ENCODE results near the gene MYL10.

The MYL10 gene

DNA sequence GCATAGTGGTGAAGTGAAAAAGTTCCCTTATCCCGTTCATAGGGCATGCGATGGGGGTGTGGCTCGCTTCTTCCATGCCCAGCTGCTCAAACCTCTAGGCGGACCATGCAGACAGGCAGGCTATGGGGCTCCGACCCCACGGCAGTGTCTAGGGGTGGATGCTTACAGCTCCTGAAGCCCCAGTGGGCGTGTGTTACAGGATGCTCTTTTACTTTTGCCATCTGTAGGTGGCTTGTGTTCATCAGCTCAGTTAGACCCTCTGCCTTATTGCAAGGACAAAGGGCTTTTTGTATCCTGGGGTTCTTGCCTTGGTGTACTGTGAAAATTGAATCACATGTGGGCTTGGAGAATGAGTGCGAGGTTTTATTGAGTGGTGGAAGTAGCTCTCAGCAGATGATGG, at the start of gene MYL10:
Gene MYL10 (minus strand): TSS at position 126 of the 400 bp plus-strand sequence. CDS start 178 bp downstream, outside the sequence.
- no peak for DNase-seq (ENCODE audit: low read depth)

DNA sequence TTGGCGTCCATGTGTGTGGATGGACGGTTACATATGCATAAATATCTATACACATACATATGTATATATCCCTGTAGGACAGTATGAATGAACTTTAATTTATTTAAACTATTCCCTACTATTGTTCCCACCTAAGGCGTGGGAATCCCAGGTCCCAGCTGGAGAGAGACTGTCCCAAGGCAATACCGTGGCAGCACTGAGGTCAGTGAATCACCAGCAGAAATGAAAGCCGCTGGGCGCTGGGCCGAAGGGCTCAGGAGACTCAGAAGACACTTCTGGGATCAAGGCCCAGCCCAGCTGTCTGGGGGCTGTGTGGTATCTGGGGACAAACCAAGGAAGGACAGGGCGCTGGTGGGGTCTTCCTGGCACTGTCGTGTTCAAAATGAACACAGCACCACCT, 49.6 kb upstream of the MYL10 start:
- no peak for DNase-seq (ENCODE audit: low read depth)

DNA sequence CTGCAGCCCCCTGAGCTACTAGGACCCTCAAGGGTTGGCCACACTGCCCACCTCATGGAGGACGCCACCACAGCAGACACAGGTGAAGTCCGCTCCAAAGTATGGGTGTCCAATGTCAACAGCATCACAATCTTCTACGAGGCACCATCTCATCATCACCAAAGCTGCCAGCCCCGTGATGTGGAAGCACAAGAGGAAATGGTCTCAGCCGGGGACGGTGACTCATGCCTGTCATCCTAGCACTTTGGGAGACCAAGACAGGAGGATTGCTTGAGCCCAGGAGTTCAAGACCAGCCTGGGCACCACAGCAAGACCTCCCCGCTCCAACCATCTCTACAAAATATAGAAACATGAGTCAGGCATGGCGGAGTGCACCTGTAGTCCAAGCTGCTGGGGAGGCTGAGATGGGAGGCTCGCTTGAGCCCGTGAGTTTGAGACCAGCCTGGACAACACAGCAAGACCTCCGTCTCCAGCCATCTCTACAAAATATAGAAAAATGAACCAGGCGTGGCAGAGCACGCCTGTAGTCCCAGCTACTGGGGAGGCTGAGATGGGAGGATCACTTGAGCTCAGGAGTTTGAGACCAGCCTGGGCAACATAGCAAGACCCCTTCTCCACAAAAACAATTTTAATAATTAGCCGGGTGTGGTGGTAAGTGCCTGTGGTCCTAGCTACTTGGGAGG, 48.8 kb upstream of the MYL10 start:
- DNase-seq (ENCODE audit: low read depth), result no peak

DNA sequence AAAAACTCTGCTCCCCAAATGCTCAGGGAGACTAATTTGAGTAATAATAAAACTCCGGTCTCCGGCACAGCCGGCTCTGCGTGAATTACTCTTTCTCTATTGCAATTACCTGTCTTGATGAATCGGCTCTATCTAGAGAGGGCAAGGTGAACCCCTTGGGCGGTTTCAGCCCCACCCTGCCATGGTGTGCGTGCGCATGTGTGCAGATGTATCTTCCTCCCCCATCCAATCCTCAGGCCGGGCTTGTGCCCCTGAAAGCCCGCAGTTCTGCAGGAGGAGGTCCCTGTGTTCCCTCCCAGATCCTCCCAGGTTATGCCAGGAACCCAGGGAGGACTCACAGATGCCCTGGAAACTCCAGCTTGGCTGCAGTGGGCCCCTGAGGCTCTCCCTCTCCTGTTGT, 48.3 kb upstream of the MYL10 start:
- DNase-seq (ENCODE audit: low read depth), result no peak

DNA sequence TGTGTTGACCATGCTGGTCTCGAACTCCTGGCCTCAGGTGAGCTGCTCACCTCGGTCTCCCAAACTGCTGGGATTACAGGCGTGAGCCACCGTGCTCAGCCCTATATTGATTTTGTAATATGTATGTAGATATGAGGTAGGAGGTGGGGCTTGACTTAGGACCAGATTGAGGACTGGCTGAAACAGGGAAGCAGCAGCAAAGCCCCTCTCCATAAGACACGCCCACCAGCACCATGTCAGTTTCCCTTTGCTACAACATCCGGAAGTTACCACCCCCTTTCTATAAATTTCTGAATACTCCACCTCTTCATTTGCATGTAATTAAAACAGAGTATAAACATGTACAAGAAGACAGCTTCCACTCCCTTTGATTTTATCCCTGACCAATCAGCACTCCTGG, 47.9 kb upstream of the MYL10 start:
- no peak for DNase-seq (ENCODE audit: low read depth)

DNA sequence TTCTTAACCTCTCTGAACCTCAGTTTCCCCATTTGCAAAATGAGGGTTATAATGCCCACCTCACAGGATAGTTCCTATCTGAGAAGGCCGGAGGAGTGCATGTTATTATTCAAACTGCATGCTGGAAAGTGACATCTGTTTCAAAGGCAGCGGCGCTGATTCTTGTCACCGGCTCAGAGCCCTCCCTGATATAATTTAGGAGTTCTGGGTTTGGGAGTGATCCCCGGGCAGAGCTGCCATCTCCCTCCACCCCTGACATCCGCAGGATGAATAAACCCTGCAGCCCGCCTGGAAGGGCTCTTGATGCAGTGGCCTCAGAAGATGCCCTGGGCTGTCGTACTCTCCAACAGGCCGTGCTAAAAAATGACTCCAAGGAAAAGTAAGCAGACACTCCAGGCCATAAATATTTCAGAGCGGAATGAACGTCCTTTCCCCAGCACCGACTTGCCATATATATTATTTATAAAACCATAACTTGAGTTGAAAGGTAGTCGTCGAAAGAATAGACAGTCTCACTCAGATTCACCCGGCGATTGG, 47.0 kb upstream of the MYL10 start:
- DNase-seq (ENCODE audit: low read depth), result no peak

DNA sequence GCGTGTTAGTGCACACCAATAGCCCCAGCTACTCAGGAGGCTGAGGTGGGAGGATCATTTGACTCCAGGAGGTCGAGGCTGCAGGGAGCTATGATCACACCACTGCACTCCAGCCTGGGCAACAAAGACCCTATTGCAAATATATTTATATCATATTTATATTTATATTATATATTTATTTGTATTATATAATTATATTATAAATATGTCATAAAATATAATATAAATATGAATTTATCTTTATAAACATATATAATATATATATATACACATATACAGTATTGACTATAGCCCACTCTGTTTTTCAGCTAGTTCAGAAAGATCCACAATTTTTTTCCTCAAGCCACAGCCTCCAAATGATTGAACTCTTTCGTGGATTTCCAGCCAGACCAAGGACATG, 45.3 kb upstream of the MYL10 start:
- DNase-seq (ENCODE audit: low read depth), result no peak

DNA sequence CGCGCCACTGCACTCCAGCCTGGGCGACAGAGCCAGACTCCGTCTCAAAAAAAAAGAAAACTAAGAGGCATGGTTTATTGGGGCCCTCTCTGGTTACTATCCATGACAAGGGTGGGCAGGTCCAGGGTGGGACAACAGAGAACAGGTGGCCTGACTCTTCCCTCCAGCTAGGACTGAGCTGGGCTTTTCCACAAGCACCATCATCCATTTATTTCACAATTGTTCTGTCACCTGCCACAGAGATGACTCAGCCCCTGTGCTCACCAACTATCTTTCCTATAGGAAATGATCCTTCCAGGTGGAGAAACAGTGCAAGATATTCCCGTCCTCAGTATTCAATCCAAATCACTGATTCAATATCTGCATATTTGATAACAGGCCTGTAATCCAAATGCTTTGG, 44.9 kb upstream of the MYL10 start:
- no peak for DNase-seq (ENCODE audit: low read depth)

DNA sequence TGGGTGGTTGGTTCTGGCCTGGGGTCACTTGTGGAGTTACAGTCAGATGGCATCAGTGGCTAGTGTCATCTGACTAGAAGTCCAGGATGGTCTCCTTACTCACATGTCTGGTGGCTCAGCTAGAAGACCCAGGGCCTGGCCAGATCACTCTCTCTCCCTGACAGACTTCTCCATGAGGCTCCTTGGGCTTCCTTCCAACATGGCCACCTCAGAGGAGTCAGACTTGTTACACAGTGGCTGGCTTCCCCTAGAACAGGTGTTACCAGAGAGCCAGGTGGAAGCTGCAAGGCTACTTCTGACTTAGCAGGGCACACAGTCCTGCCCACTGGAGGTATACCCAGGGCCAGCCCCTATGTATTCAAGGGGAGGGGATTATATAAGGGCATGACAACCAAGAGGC, 44.2 kb upstream of the MYL10 start:
- DNase-seq (ENCODE audit: low read depth), result no peak

DNA sequence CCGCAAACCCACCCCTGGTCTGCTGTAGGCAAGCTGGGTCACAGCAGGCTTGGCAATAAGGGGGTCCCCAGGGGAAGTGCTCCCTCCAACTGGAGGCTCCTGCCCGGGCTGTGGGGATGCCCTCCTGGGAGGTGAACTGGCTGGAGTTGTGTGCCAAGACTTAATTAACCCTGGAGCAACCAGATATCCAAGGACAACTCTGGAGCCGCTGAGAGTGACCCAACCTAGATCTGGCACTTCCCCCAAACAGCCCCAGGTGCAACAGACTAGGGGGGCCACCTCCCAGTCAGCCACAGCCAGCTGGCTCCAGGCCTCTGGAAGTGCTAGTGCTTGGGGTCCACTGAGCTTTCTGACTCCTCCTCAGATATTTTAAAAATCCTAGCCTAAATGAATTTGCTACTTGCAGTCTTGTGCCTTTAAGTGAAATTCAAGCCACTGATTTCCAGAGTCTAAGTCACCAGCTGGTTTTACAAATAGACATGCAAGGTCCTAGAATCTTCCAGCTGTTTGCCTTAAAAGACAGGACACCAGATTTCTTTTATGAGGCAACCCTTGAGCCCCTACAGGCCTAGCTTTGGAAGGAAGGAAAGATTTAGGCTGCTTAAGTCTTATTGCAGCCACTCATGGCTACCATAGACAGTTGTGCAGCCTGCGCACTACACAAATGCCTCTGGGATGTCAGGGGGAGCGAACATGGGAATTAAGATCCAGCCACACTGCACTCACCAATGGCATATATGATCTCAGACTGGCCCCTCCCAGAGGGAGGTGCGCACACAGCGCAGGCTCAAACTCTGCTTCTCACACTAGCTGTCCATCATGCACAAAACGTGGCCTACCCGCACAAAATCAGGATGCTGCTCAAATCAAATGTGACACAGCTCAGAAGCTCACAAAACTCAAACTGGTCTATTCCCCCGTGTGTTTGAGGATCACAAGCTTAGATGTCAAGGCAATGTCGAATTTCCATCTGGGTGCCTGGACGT, 42.6 kb upstream of the MYL10 start:
- no peak for DNase-seq (ENCODE audit: low read depth)

DNA sequence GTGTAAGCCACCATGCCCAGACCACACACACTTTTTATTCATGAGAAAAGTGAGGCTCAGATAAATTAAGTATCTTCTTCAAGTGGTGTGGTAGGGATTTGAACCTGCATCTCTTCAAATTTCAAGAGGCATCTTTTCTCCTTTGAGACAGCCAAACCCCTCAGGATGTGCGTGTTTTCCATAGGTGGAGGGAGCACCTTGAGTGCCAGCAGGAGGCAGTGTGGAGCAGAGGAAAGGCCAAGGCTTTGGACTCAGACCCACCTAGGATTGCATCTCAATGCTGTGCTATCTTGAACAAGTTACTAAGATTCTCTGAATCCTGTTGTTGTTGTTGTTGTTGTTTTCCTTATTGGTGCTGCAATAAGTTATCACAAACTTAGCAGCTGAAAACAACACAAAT, 40.2 kb upstream of the MYL10 start:
- DNase-seq (ENCODE audit: low read depth), result no peak

DNA sequence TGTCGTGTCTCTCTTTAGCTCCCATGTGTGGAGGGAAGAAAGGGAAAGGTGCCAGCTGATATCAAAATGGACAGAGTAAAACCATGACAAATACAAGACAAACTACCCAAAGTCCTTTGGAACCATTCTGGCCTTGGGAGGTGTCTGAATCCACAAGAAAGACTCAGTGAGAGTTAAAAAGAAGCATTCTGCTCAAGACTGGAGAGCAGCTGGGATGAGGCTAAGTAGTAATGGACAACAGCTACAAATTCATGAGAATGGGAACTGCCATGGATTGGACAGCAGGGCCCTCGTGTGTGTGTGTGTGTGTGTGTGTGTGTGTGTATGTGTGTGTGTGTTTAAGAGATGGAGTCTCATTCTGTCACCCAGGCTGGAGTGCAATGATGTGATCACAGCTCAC, 39.6 kb upstream of the MYL10 start:
- DNase-seq (ENCODE audit: low read depth), result no peak

DNA sequence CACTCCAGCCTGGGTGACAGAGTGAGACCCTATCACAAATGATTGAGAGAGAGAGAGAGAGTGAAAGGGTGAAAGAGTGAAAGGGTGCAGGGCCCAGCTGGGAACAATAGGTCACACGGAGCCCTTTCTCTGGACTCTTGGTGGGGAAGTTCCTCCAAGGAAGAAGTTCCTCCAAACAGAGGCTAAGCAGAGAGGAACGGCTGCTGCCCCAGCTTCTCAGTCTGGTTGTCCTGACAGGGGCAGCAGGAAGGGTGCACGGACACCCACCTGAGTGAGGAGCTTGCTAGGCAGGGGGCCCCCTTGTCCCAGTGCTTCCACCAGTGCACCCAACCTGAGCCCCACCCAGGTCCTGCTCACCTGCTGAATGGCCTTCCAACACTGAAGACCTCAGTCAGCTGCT, 38.8 kb upstream of the MYL10 start:
- no peak for DNase-seq (ENCODE audit: low read depth)

DNA sequence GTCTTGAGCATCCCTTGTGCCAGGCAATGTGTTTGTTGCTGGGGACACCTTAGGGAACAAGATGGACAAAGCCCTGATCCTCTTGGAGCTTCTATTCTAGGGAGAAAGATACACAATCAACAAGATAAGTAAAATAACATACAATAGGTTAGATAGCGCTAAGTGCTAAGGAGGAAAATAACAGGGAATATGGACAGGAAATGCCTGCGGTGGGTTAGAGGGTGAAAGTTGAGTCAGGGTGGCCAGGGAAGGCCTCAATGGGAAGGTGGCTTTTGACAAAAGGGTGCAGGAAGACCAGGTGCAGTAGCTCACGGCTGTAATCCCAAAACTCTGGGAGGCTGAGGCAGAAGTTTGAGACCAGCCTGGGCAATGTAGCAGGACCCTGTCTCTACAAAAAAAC, 38.3 kb upstream of the MYL10 start:
- no peak for DNase-seq (ENCODE audit: low read depth)

DNA sequence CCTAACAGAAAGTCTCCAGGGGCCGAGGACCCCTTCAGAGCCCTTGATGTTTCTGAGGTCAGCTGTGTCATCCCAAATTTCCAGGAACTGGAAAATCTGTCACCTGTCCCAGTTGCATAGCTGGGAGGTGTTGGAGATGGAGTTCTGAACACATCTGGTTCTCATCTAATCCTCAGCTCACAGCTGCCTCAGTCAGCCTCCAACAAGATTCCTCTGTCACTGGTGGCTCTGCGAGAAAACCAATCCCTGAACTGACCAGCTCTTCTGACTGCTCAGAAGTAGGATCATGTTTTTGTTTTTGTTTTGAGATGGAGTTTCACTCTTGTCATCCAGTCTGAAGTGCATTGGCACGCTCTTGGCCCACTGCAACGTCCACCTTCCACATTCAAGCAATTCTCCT, 37.6 kb upstream of the MYL10 start:
- no peak for DNase-seq (ENCODE audit: low read depth)

DNA sequence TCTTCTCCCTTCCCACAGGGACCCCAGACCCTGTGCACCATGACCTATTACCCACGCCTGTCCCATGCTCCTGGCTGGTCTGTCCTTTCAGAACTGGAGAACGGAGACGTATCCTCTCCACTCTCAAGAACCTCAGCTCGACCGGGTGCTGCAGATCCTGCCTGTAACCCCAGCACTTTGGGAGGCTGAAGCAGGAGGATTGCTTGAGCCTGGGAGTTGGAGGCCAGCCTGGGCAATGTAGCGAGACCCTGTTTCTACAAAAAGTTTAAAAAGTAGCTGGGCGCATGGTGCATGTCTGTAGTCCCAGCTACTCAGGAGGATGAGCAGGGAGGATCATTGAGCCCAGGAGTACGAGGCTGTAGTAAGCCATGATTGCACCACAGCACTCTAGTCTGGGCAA, 37.2 kb upstream of the MYL10 start:
- no peak for DNase-seq (ENCODE audit: low read depth)

DNA sequence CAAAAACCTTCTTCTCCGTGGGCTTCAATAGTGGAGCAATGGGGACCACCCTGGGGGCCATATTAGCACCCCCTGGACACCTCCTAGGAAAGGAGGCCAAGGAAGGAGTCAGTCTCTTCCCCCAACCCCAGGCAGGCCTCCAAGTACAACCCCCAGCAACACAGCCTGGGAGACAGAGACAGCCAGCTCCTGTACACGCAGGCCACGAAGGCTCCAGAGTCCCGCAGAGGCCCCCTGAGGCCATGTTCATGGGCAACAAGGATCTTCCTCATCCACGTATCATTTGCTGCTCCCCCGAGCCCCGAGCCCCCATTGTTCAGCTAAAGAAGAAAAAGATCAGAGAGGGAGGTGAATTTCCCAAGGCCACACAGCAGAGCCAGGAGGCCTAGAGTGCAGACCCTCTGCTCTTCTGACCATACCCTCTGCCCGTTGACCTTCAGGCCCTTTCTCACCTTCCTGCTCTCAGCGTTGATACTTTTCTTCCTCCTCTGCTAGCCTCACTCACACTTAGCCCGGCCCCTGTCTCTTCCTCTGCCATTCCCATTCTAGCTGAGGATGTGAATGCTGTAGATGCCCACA, 35.9 kb upstream of the MYL10 start:
- DNase-seq (ENCODE audit: low read depth), result no peak

DNA sequence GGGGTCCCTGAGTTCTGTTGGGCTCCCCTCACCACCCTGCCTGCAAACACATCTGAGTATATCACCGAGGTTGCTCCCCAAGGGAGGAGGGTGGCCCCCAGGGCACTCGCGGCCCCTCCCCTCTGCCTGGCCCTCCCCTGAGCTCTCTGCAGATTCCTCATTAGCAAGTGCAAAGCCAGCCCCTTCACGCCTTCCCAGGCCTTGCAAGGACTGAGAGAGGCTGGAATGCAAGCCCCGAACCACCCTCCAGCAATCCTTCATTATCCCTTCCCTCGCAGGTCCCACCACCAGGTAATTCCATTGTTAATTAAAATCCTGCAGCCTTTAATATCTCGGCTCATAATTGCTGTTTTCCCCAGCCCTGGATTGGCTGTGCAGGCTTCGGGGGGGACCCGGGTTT, 35.3 kb upstream of the MYL10 start:
- DNase-seq (ENCODE audit: low read depth), result no peak

DNA sequence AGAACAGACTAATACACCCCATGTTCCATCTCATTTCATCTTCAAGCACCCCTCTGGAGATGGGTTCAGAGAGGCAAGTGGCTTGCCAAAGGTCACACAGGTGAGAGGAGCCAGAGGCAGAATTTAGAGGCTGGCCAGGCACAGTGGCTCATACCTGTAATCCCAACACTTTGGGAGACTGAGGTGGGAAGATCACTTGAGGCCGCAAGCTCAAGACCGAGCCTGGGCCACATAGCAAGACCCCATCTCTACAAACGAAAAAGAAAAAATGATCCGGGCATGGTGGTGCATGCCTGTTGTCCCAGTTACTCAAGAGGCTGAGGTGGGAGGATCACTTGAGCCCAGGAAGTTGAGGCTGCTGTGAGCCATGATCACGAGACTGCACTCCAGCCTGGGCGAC, 34.7 kb upstream of the MYL10 start:
- no peak for DNase-seq (ENCODE audit: low read depth)

DNA sequence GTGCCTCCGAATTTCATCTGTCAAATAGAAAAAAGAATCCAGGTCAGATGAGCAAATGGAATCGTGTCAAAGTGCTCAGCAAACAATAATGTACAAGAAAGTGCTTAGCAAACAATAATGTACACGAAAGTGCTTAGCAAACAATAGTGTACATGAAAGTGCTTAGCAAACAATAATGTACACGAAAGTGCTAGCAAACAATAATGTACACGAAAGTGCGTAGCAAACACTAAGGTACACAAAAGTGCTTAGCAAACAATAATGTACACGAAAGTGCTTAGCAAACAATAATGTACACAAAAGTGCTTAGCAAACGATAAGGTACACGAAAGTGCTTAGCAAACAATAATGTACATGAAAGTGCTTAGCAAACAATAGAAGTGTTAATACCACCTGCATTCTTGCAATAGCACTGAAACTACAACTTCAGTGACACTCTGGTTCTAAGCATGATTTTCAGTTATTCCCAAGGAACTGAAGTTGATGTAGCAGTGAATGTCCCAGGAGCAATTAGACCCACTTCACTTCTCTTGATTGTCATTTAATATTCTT, 33.4 kb upstream of the MYL10 start:
- DNase-seq (ENCODE audit: low read depth), result no peak

DNA sequence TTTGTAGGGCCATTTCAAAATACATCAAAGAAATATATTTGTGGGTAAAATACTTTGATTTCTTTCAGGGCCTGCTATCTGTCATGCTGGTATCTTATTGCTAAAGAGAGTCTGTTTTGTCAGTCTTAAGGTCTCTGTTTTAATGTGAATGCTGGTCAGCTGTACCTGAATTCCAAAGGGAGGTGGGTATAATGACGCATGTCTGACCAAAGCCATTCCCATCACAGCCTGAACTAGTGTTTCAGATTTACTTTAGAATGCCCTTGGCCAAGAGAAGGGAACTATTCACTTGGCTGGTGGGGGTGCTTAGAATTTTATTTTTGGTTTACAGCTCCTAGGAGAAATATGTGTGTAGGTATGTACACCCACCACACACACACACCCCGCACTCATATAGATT, 30.6 kb upstream of the MYL10 start:
- no peak for DNase-seq (ENCODE audit: low read depth)

DNA sequence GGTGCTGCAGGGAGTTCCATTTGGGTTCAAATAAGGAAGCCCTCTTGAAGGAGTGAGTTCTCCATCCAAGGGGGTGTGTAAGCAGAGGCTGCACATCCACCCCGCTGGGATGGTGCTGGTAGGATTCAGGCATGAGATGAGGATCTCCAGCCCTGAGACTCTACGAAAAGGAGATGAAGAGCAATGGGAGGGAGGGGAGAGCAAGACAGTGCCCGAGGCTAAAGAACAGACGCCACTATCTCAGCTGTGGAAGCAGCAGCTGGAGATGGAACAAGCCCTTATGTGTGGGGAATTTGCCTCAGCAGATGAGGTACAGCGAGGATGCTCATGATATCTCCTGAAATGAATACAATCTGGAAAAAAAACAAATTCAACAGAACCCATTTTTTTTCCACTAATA, 28.1 kb upstream of the MYL10 start:
- DNase-seq (ENCODE audit: low read depth), result no peak

DNA sequence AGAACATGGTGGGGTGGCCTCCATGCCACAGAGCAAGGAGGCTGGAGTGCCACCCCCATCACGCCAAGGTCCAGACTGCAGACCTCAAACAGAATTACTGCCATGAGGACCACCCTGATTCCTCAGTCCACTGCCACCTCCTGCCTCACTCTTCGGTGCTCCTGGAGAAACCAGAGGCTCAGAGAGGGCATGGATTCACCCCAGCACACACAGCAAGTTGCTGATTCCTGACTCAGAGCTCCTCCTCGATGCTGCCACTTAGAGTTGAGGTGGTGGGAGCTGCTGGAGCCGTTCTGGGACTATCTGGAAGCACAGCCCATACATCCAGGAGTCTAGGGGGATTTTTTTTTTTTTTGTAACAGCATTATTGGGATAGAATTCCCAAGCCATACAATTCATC, 22.0 kb upstream of the MYL10 start:
- no peak for DNase-seq (ENCODE audit: low read depth)

Data from stimulated activated CD8-positive, alpha-beta memory T cell treated with anti-CD3 and anti-CD28 coated beads, Interleukin-7, amount 100 ng/mL, for 24 hours (primary cell).